Measurements from ENCODE around the gene SOX21. TPM values are rescaled to one million over a fixed set of nuclear protein-coding genes. Genes with fewer than 3 reads are reported as not detected.
"Not testable (repeated sequence)": the region's sequence is repeated elsewhere in the genome, so short reads cannot be mapped to it uniquely, and the experiment has no call there.

Gene SOX21
- total RNA-seq, 1 donor from 2014 or later = not detected

GRCh38 chr13:94749162-94749561 is 36.8 kb upstream of the SOX21 start:
- TF ChIP-seq CTCF (IDR thresholded peaks at IDR 0.05; ENCODE audit: borderline replicate concordance) = no peak
- H3K9me3 ChIP-seq (replicated peaks) = no peaks in the 10 kb centered on the region
- no peak overlapping the region for H3K27ac ChIP-seq (replicated peaks)
- no peak for DNase-seq
- peaks cover 3% of the 10 kb centered on the region for H3K27me3 ChIP-seq (ENCODE audit: low read depth)
- no peaks in the 10 kb centered on the region for H3K4me1 ChIP-seq
- H3K36me3 ChIP-seq = no peaks in the 10 kb centered on the region
- no peak overlapping the region for H3K4me3 ChIP-seq
- intact Hi-C loops (cut with micrococcal nuclease) = no loop called here

- TF ChIP-seq CTCF (IDR thresholded peaks at IDR 0.05; ENCODE audit: borderline replicate concordance) = no peak
- DNase-seq = no peak
- H3K27ac ChIP-seq (replicated peaks) = no peak overlapping the region
- H3K4me1 ChIP-seq = no peaks in the 10 kb centered on the region
- intact Hi-C loops (cut with micrococcal nuclease) = no loop called here
- H3K4me3 ChIP-seq = no peak overlapping the region
- H3K36me3 ChIP-seq = no peaks in the 10 kb centered on the region
- peaks cover 9% of the 10 kb centered on the region for H3K27me3 ChIP-seq (ENCODE audit: low read depth)
- peaks cover 5% of the 10 kb centered on the region for H3K9me3 ChIP-seq (replicated peaks)
These were observed 26.9 kb upstream of the SOX21 start for GRCh38 chr13:94739235-94739634.

- H3K36me3 ChIP-seq = no peaks in the 10 kb centered on the region
- intact Hi-C loops (cut with micrococcal nuclease) = no loop called here
- peaks cover 8% of the 10 kb centered on the region for H3K27me3 ChIP-seq (ENCODE audit: low read depth)
- H3K27ac ChIP-seq (replicated peaks) = no peak overlapping the region
- H3K4me1 ChIP-seq = no peaks in the 10 kb centered on the region
- no peak overlapping the region for H3K4me3 ChIP-seq
- H3K9me3 ChIP-seq (replicated peaks) = peaks cover 26% of the 10 kb centered on the region
- TF ChIP-seq CTCF (IDR thresholded peaks at IDR 0.05; ENCODE audit: borderline replicate concordance) = no peak
- no peak for DNase-seq
These were observed 18.7 kb upstream of the SOX21 start for GRCh38 chr13:94731028-94731427.

- H3K27me3 ChIP-seq (ENCODE audit: low read depth); H3K4me1 ChIP-seq; H3K4me3 ChIP-seq; DNase-seq; H3K27ac ChIP-seq (replicated peaks); H3K36me3 ChIP-seq; intact Hi-C loops (cut with micrococcal nuclease): not testable (repeated sequence)
- peaks cover 30% of the 10 kb centered on the region for H3K9me3 ChIP-seq (replicated peaks)
These were observed 17.6 kb upstream of the SOX21 start for GRCh38 chr13:94729941-94730340.

GRCh38 chr13:94726425-94726824 is 14.1 kb upstream of the SOX21 start:
- intact Hi-C loops (cut with micrococcal nuclease) = no loop called here
- Histone ChIP-seq H3K36me3 (no peaks in the 10 kb centered on the region), H3K27me3 (ENCODE audit: low read depth) (peaks cover 39% of the 10 kb centered on the region), H3K4me1 (no peaks in the 10 kb centered on the region), H3K9me3 (replicated peaks) (peaks cover 30% of the 10 kb centered on the region), H3K4me3 (no peak overlapping the region), H3K27ac (replicated peaks) (no peak overlapping the region)
- DNase-seq = no peak
- no peak for TF ChIP-seq CTCF (IDR thresholded peaks at IDR 0.05; ENCODE audit: borderline replicate concordance)

GRCh38 chr13:94722609-94723345 is 10.4 kb upstream of the SOX21 start:
- H3K27me3 ChIP-seq (ENCODE audit: low read depth) = peaks cover 63% of the 10 kb centered on the region
- H3K4me1 ChIP-seq = no peaks in the 10 kb centered on the region

GRCh38 chr13:94718697-94719096 is 6.4 kb upstream of the SOX21 start:
- intact Hi-C loops (cut with micrococcal nuclease); H3K9me3 ChIP-seq (replicated peaks); H3K27ac ChIP-seq (replicated peaks); DNase-seq; H3K4me3 ChIP-seq; H3K36me3 ChIP-seq; H3K4me1 ChIP-seq: not testable (repeated sequence)
- H3K27me3 ChIP-seq (ENCODE audit: low read depth) = peaks cover 89% of the 10 kb centered on the region

More at GRCh38 chr13:94722609-94723345, 10.4 kb upstream of the SOX21 start:
- TF ChIP-seq CTCF (IDR thresholded peaks at IDR 0.05; ENCODE audit: borderline replicate concordance) = no peak
- intact Hi-C loops (cut with micrococcal nuclease) = no loop called here
- H3K9me3 ChIP-seq (replicated peaks) = peaks cover 13% of the 10 kb centered on the region
- H3K36me3 ChIP-seq = no peaks in the 10 kb centered on the region
- H3K27ac ChIP-seq (replicated peaks) = no peak overlapping the region
- no peak overlapping the region for H3K4me3 ChIP-seq
- no peak for DNase-seq

All from left ventricle myocardium inferior (tissue), 1 donor.